Skeletal muscle tissue (tissue), 4 donors: ENCODE measurements around the gene MGAM2. TPM values are rescaled to one million over a fixed set of nuclear protein-coding genes. Genes with fewer than 3 reads are reported as not detected.

Experiments used
- H3K27ac ChIP-seq: one replicate; pipeline ENCODE4 v1.7.0; 2013; ENCODE audit warnings: mild to moderate bottlenecking, low read depth, low read length, inconsistent platforms
- H3K27me3 ChIP-seq, 3 donors: one replicate each; pipeline ENCODE4 v1.7.0; 2013; ENCODE audit warnings: low read length in 3 of 3; ENCODE audit not compliant: control insufficient read depth in 3 of 3, insufficient read depth in 3 of 3
- H3K36me3 ChIP-seq, 3 donors: one replicate each; pipeline ENCODE4 v1.7.0; 2013; ENCODE audit warnings: low read length in 3 of 3; ENCODE audit not compliant: control insufficient read depth in 3 of 3, insufficient read depth in 3 of 3
- H3K4me1 ChIP-seq, 3 donors: one replicate each; pipeline ENCODE4 v1.7.0; 2013; ENCODE audit warnings: low read length in 3 of 3, mild to moderate bottlenecking in 3 of 3; ENCODE audit not compliant: control insufficient read depth in 3 of 3, insufficient read depth in 3 of 3
- H3K4me3 ChIP-seq, 3 donors: one replicate each; pipeline ENCODE4 v1.7.0; 2013; ENCODE audit warnings: low read length in 3 of 3
- H3K9ac ChIP-seq, 3 donors: one replicate each; pipeline ENCODE4 v1.7.0; 2013; ENCODE audit warnings: low read length in 3 of 3, mild to moderate bottlenecking in 3 of 3, moderate library complexity in 2 of 3, low read depth in 1 of 3
- H3K9me3 ChIP-seq, 3 donors: one replicate each; pipeline ENCODE4 v1.7.0; 2013; ENCODE audit warnings: low read length in 3 of 3; ENCODE audit not compliant: control insufficient read depth in 3 of 3
- total RNA-seq: library from RNA; depleted of rRNA; stranded (reverse); fragments of >200 nt; gene quantifications from one replicate; pipeline ENCODE4 v1.2.3, GENCODE V29; 2014
- donor health status: Osteomylitis.

Gene MGAM2
- total RNA-seq, 1 donor from 2014 or later: under 0.01 TPM

DNA sequence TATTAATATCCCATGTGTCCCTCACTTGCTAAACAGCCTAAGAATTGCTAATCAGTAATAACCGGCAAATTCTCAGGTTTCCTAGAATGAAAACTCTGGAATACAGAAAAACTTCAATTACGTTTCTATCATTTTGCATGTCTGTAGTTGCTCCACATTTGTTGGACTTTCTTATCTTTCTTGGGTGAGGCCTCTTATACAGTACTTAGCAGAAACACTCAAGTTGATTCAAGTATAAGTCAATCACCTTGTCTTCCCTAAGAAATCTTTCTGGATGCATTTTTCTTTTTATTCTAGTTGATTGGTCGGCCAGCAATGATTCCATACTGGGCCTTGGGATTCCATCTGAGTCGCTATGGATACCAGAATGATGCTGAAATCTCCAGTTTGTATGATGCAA, 61.4 kb downstream of the MGAM2 start:
- Histone ChIP-seq H3K36me3 (no peaks in the 10 kb centered on the region), H3K4me1 (no peaks in the 10 kb centered on the region), H3K9me3 (no peaks in the 10 kb centered on the region), H3K27ac (no peak overlapping the region), H3K27me3 (no peaks in the 10 kb centered on the region), H3K9ac (no peak overlapping the region), H3K4me3 (no peak overlapping the region)

DNA sequence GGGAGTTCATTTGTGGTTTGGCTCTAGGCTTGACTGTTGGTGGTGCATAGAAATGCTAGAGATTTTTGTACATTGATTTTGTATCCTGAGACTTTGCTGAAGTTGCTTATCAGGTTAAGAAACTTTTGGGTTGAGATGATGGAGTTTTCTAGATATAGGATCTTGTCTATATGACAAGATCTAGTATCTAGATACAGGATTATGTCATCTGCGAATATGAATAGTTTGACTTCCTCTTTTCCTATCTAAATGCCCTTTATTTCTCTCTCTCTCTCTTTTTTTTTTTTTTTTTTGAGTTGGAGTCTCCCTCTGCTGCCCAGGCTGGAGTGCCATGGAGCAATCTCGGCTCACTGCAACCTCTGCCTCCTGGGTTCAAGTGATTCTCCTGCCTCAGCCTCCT, 62.9 kb downstream of the MGAM2 start:
- Histone ChIP-seq H3K36me3 (no peaks in the 10 kb centered on the region), H3K27ac (no peak overlapping the region), H3K4me3 (no peak overlapping the region), H3K9me3 (no peaks in the 10 kb centered on the region), H3K9ac (no peak overlapping the region), H3K4me1 (no peaks in the 10 kb centered on the region), H3K27me3 (no peaks in the 10 kb centered on the region)

DNA sequence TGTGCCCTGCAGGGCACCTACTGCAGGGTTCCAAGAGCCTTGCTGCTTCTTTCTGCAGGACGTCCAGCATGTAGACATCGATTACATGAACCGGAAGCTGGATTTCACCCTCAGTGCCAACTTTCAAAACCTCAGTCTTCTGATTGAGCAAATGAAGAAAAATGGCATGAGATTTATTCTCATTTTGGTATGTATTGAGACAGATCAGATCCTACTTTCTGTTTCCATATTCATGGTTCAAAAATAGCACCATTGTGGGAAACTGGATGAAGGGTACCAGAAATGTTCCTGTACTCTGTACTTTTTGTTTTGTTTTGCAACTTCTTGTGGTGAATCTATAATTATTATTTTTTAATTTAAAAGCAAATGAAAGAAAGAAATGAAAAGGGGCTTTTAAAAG, 64.1 kb downstream of the MGAM2 start:
- Histone ChIP-seq H3K36me3 (no peaks in the 10 kb centered on the region), H3K4me3 (no peak overlapping the region)

DNA sequence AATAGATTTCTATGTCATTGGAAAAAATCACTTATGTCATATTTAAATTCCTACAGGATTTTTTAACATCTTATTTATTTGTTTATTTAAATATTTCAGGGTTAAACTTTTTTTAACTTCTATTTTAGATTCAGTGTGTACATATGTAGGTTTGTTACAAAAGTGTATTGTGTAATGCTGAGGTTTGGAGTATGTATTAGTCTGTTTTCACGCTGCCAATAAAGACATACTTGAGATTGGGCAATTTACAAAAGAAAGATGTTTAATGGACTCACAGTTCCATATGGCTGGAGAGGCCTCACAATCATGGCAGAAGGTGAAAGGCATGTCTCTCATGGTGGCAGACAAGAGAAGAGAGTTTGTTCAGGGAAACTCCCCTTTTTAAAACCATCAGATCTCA, 65.4 kb downstream of the MGAM2 start:
- Histone ChIP-seq H3K36me3 (no peaks in the 10 kb centered on the region), H3K4me1 (no peaks in the 10 kb centered on the region), H3K27me3 (no peaks in the 10 kb centered on the region), H3K9me3 (no peaks in the 10 kb centered on the region), H3K27ac (no peak overlapping the region), H3K4me3 (no peak overlapping the region), H3K9ac (no peak overlapping the region)

More for the DNA sequence above, 64.1 kb downstream of the MGAM2 start:
- Histone ChIP-seq H3K27ac (no peak overlapping the region), H3K27me3 (no peaks in the 10 kb centered on the region), H3K4me1 (no peaks in the 10 kb centered on the region), H3K9ac (no peak overlapping the region), H3K9me3 (no peaks in the 10 kb centered on the region)

DNA sequence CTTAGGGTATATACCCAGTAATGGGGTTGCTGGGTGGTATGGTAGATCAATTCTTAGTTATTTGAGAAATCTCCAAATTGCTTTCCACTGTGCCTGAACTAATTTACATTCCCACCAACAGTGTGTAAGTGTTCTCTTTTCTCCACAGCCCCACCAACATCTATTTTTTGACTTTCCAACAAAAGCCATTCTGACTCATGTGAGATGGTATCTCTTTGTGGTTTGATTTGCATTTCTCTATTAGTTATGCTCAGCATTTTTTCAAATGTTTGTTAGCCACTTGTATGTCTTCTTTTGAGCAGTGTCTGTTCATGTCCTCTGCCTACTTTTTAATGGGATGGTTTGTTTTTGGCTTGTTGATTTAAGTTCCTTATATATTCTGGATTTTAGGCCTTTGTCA, 66.4 kb downstream of the MGAM2 start:
- Histone ChIP-seq H3K9me3 (no peaks in the 10 kb centered on the region), H3K4me1 (no peaks in the 10 kb centered on the region)

DNA sequence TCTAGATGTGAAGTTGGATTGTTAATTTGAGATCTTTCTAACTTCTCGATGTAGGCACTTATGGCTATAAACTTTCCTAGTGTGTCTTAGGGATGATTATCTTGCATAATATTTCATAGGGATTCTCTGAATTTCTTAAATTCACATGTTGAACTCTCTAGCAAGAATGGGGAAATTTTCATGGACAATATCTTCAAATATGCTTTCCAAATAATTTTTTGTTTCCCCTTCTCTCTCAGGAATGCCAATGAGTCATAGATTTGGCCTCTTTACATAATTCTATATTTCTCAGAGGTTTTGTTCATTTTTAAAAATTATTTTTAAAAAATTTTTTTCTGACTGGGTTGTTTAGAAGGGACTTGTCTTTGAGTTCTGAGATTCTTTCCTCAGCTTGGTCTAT, 68.9 kb downstream of the MGAM2 start:
- Histone ChIP-seq H3K36me3 (no peaks in the 10 kb centered on the region), H3K9me3 (no peaks in the 10 kb centered on the region), H3K4me3 (no peak overlapping the region), H3K4me1 (no peaks in the 10 kb centered on the region), H3K27me3 (no peaks in the 10 kb centered on the region), H3K9ac (no peak overlapping the region), H3K27ac (no peak overlapping the region)

More for the DNA sequence above, 66.4 kb downstream of the MGAM2 start:
- H3K27ac ChIP-seq: no peak overlapping the region
- no peak overlapping the region for H3K4me3 ChIP-seq
- H3K36me3 ChIP-seq: no peaks in the 10 kb centered on the region
- no peak overlapping the region for H3K9ac ChIP-seq
- H3K27me3 ChIP-seq: no peaks in the 10 kb centered on the region

DNA sequence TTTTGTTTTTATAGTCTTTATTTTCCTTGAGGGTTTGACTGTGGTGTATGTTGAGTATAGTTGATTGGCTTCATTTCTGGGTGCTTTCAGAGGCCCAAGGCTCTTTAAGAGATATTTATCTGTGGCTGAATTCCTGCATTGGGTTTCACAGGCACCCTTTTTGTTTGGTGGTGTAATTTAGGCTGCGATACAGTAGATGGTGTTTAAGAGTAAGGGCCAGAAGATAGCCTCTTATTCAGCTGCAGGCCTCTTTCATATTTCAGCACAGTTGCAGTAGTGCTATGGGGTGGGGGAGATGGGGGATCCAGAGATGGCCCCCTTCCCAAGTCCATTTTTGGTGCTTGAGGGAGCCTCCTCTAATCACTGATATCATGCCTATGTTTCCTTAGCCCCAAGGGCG, 69.7 kb downstream of the MGAM2 start:
- Histone ChIP-seq H3K27ac (no peak overlapping the region), H3K4me1 (no peaks in the 10 kb centered on the region), H3K9ac (no peak overlapping the region), H3K9me3 (no peaks in the 10 kb centered on the region), H3K27me3 (no peaks in the 10 kb centered on the region), H3K4me3 (no peak overlapping the region), H3K36me3 (no peaks in the 10 kb centered on the region)

DNA sequence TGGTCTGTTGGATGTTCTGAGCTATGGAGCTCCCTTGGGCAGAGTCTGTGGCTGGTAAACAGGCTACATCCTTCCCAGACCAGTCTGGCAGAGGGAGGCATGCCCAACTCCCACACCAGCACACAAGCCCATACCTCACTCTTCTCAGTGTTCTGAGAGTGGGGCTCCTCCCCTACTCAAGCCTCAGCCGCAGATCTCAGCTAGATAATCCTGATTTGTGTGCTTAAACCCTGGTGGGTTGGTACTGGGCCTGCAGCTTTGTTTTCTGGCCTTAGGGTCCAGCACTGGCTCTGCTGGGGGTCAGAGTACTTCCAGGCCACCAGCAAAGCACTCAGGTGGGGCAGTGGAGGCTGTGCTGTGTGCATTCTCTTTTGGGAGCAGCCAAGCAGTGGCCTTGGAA, 70.4 kb downstream of the MGAM2 start:
- Histone ChIP-seq H3K4me3 (no peak overlapping the region), H3K36me3 (no peaks in the 10 kb centered on the region), H3K9me3 (no peaks in the 10 kb centered on the region), H3K27me3 (no peaks in the 10 kb centered on the region), H3K4me1 (no peaks in the 10 kb centered on the region), H3K27ac (no peak overlapping the region), H3K9ac (no peak overlapping the region)

DNA sequence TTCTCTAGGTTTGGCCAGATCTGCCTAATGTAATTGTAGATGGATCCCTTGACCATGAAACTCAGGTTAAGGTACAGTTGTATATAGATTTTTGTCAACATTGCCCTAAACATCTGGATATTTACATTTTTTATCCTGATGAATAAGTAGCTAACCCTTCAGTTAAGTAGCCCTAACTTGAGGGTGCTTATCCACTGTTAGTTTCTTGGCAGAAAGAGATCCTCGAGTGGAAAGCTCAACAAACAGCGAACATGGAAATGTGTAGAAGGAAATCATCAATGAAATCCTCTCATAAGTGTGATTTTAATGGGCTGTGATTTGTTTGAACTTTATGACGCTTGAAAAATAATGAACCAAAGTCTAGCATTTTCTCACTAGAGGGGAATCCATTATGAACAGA, 73.6 kb downstream of the MGAM2 start:
- Histone ChIP-seq H3K27me3 (no peaks in the 10 kb centered on the region), H3K9ac (no peak overlapping the region), H3K4me1 (no peaks in the 10 kb centered on the region), H3K27ac (no peak overlapping the region), H3K4me3 (no peak overlapping the region), H3K36me3 (no peaks in the 10 kb centered on the region), H3K9me3 (no peaks in the 10 kb centered on the region)

DNA sequence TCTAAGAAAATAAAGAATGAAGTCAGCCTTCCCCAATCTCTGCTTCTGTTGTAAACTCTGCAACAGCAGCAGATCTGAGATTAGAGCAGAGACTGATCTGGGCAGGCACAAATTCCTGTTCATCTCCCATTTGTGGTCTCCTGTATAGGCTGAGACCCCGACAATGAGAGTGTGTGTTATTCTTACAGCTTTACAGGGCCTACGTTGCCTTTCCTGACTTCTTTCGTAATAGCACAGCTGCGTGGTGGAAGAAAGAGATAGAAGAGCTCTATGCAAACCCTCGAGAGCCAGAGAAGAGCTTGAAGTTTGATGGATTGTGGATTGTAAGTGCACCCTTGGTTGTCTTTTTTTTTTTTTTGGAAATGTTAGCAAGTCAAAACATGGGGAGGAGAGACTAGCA, 74.3 kb downstream of the MGAM2 start:
- Histone ChIP-seq H3K9ac (no peak overlapping the region), H3K4me3 (no peak overlapping the region), H3K4me1 (no peaks in the 10 kb centered on the region), H3K27me3 (peaks cover 0 to 2% (median 0%) of the 10 kb centered on the region in 3 donors), H3K36me3 (no peaks in the 10 kb centered on the region), H3K9me3 (no peaks in the 10 kb centered on the region), H3K27ac (no peak overlapping the region)

DNA sequence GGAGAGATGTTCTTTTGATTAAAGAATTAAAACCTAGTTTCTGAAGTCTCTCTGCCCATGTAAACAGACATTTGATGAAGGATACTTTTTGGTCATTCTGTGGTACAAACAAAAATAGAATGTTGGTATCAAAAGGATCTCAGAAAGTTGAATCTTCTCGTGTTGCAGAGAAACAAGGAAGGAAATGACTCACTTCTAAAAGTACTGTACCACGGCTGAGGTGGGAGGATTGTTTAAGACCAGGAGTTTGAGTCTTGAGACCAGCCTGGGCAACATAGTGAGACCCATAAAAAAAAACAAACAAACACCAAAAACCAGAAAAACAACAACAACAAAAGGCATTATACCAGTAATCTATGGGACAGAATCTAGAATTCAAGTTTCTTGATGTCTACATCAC, 76.6 kb downstream of the MGAM2 start:
- H3K27me3 ChIP-seq: peaks cover 0 to 2% (median 0%) of the 10 kb centered on the region in 3 donors
- H3K36me3 ChIP-seq: no peaks in the 10 kb centered on the region
- H3K9ac ChIP-seq: no peak overlapping the region
- no peaks in the 10 kb centered on the region for H3K4me1 ChIP-seq
- no peak overlapping the region for H3K27ac ChIP-seq
- H3K4me3 ChIP-seq: no peak overlapping the region
- no peaks in the 10 kb centered on the region for H3K9me3 ChIP-seq
